ENCODE data around the gene DAPK1.
"Not testable (repeated sequence)": the region's sequence is repeated elsewhere in the genome, so short reads cannot be mapped to it uniquely, and the experiment has no call there.

The DAPK1 gene

DNA sequence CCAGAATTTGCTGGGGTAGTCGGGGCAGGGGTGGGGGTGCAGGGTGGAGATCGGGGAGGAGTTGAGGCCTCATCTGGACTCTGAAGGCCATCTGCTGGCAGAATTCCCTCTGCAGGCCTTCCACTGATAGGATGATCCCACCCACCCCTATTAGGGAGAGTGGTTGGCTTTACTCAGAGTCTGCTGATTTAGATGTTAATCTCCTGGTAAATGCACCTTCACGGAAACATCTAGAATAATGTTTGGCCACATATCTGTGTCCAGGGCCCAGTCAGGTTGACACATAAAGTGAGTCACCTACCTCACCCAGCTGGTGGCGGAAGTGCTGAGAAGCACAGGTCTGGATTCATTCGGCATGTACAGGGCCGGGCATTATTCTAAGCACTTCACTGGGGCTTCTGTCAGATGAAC, 50.0 kb downstream of the DAPK1 start:
- DNase-seq = no peak

DNA sequence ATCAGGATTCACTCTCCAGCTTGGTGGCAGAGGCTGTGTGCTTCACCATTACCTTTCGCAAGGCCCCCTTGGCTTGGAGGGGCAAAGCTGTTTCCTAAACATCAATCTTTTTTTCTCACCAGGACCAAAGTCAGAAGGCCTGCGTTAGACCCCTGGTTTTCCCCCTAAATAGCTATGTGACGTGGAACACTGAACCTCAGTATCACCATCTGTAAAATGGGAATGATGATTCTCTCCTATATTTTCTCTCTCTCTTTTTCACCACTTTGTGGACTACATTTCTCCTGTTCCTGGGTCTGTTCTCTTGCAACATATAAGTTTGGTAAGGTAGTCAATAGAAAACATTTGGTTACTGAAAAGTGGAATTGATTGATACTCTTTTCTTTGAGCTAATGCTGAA, 50.5 kb downstream of the DAPK1 start:
- no peak for DNase-seq

DNA sequence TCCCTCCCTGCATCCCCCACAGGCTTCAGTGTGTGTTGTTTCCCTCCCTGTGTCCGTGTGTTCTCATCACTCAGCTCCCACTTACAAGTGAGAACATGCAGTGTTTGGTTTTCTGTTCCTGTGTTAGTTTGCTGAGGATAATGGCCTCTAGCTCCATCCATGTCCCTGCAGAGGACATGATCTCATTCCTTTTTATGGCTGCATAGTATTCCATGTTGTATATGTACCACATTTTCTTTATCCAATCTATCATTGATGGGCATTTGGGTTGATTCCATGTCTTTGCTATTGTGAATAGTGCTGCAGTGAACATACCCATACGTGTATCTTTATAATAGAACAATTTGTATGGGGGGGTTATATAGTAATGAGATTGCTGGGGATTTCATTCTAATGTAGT, 51.4 kb downstream of the DAPK1 start:
- DNase-seq = not testable (repeated sequence)

DNA sequence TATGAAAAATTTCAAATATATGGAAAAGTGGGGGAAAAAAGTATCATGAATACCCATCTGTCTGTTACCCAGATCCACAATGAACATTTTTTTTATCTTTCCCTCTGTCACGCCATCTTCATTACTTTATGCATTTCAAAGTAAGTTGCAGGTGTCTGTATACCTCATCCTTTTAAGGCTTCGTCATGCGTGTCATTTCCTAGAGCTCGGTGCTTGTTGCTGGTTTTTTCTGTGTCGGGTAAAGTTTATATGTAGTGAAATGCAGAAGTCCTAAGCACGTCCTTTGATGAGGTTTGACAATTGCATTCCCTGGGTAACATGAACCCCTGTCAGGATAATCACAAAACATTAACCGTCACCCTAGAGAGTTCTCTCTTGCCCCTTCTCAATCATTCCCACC, 52.1 kb downstream of the DAPK1 start:
- no peak for DNase-seq

DNA sequence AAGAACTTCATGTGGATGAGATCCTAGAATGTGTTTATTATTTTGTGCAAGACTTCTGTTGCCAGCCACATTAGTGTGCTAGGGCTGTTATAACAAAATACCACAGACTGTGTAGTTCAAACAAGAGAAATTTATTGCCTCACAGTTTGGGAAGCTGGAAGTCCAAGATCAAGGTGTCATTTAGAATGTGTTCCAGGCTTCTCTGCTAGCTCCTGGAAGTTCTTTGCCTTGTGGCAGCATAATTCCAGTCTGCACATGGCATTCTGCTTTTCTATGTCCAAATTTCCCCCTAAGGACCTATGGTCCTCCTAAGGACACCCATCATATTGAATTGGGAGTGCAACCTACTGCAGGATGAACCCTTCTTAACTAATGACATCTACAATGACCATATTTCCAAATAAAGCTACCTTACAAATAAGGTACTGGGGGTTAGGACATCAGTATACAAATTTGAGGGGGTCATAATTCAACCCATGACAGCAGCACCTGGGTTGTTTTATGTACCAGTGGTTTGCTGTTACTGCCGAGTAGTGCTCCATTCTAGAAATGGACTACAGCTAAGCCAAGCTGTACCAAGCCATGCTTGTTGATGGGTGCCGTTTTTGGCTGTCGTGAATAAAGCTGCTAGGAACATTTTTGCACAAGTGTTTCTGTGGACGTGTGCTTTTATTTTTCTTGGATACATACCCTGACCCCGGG, 52.7 kb downstream of the DAPK1 start:
- DNase-seq = no peak

DNA sequence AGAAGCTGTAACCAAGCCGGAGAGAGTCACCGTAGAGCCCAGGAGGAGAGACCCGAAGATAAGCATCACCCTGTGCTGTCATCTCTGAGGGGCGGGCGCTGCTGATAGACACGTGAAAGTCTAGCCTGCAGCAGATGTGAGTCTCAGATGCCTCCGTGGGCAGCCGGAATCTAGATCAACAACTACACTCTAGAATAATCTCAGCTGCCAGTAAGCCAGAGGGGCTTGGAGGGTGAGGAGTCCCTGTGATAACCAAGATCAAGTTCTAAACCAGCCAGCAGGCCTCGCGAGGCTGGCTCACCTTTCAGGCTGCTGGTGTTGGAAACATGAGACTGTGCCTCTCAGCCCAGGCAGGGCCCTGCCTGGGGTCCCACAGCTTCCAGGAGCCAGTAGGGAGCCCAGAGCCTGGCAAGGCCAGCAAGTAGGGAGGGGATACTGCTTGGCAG, 54.1 kb downstream of the DAPK1 start:
- no peak for DNase-seq

DNA sequence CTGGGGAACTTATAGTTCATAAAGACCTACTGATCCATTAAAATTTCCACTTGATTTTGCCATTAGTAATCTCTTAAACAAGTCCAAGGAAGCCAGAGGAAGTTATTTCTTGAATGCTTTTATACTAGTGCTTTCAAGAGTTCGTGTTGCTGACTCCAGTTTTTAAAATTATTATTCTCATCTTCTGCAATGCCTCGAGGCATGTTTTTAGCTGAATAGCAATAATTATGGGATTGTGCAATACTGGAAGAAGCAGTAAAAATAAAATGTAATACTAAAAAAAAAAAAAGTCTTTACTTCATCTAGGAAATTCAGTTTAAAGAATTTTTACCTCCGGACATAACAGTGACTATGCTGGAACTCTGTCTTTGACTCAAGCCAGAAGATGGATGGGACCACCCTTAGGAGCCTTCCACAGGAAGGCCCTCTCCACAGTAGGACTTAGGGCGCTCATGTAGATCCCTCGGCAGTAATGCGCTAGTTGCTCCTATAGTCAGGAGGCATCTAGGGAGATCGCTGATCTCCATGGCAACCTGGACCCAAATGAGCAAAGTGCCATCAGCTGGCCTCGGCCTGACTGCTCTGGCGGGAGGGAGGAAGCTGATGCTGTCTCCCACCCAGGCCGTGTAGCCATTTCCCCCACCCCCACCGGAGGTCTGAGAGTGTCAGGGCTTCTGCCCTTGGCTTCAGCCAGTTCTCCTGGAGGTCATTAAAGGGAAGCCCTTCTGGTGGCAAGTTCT, 56.7 kb downstream of the DAPK1 start:
- no peak for DNase-seq

DNA sequence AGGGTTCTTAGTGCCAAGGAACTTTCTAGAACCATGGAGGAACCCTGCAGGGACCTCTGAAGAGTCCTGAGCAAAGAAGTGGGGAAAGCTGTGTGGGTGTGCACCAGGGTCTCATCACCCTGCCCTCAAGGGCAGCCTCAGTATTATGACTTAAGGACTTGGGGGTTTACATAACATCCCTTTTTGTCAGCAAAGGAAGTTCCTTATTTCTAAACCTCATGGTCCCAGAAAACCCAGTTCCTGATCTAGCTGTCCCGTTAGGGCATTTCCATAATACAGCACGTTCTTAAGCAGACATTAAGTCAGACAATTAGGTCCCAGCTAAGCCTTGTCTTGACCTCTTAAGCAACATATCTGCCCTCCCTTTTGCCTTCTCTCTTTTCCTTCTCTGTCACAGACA, 57.3 kb downstream of the DAPK1 start:
- DNase-seq = no peak

DNA sequence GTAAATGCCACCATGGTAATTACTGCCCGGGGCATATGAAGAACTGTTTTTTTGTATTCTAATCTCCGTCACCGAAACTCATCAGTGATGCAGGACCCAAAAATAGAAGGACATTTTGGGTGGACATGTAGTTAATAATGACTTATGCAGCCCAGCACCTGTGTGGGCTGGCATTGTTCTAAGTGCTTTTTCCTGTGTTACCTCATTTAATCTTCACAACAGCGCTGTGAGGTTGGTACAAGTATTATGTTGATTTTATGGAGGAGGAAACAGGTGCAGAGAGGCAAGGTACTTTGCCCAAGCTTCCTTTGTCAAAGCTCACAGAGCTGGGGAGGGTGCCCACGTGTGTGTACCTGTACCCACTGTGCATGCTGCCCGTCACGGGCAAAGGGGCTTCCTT, 58.4 kb downstream of the DAPK1 start:
- DNase-seq = peak; percentile 45

DNA sequence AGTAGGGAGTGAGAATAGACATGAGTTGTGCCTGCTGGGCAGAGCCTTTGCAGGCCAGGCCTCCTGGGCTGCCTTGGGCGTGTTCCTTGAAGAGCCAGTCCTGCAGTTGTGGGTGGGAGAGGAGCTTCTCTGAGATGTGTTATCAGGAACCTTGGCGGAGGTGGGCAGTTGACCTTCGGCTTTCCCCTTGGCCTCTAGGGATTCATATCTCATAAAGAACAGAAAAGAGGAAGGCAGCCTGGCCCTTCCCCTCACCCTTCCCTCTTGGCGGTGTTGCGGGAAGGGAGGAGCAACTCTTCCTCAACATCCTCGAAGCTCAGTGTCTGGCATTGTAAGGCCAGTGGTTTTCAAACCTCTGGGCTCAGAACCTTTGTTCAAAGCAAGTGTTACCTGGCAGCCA, 59.2 kb downstream of the DAPK1 start:
- DNase-seq = no peak

DNA sequence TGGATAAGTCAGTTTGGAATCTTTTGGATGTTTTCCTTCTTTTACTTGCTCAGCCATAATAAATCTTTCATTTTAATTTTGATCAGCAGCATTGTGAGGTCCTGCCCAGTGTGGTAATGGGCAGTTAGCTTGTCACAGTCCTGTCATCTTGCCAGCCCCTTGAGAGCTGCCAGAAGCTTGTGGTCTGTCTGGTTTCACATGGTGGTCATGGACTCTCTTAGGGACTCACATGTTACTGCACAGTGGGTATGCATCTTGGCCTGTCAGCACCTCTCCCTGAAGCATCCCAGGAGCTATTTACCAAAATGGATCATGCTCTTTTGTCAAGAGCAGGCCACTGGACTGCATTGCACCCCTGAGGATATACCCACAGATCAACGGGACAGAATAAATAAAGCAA, 60.3 kb downstream of the DAPK1 start:
- DNase-seq = peak; percentile 7

DNA sequence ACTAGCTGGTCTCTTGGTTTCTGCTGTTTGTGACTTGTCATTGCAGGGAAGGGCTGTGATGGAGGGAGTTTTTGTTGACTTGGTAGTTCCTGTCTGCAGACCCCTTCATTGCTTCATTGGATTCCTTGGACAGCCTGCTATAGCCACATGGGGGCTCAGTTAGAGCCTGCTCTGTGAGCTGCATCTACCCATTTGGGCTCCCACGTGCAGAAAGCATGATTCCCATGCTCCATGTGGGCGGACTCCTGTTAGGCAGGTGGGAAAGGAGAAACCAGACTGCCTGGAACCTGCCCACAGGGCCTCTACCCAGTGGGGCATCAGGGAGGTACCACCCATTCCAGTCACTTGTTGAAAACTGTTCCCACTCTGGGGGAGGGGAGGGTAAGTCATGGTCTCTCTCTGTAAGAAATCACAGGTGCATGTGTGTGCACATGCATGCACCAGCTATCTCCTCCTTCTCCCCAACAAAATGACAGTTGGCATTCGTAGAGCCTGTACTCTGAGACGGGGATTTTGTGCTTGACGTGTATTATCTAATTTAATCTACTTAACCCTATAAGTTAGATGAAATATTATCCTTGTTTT, 61.0 kb downstream of the DAPK1 start:
- DNase-seq = no peak

DNA sequence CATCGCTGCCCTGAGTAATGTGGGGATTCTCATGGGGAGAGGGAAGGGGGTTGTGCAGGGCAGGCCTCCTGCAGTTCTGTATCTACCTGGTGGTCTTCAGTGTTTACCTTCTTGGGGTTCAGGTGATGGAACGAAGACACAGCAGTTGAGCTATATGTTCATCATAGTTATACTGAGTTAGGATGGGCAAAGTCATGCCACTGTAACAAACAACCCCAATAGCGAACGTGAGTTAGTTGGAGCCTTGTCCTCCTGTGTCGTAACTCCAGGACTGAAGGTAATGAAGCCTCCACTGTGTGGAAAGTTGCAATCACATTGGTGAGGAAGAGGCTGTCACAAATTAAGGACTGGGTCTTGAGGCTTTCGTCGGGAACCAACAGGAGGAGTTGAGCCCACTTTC, 64.4 kb downstream of the DAPK1 start:
- DNase-seq = no peak

DNA sequence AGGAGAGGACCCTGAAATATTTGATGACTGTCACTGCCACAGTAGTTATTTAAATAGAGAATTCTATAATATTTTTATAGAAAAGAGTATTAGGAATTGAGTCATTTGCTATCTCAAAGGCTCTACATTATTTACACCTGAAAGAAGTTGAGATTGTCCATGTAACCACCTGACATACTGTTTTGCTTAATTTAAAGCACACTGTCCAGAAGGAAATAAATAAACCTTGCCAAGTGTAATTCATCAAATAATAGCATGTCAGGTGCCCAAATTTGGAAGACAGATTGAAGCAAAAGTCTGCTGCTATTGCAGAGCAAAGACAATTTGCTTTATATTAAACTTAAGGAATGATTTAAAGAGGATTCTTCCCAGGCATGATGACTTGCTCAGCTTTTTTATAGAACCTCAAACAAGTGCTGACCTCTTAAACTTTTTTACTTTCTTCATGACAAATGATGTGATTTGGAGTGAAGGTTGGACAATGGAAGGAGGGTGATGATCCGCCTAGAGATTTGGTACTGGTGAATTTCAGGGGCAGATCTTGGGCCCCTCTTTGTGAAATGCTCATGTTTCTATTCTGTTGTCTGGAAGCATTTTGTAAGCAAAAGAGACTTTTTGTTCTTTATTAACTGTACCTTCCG, 65.0 kb downstream of the DAPK1 start:
- no peak for DNase-seq

DNA sequence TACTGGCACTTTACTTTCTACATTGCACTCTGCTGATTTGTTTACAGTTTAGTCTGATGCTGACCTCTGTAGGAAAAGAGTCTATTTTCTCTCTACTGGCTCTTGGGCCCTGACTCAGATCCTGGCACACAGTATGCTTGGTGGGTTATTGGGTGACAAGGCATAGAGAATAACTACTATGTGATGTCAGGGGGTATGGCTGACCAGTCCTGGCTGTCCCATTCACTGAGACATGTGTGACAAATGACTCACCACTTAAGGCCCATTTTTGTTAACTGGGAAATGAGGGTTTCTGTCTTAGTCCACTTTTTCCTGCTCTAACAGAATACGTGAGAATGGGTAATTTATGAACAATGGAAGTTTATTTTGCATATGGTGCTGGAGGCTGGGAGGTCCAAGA, 66.4 kb downstream of the DAPK1 start:
- no peak for DNase-seq

DNA sequence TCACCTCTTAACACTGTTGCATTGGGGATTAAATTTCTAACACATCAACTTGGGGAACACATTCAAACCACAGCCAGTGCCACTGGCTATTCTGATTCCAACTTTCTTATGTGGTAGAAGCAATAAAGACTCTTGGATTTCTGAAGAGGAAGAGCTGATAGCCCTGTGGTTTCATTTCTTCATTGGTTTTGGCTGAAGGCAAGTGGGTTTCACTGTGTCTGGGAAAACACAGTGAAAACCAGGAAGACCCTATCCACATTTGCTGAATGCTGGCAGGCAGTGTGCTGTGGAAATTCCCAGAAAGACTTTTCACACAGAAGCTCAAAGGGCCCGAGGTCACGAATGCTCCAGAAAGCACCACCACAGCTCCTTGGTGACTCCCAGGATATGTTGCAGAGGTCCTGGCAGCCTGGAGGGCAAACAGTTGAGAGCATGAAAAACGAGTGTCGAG, 67.1 kb downstream of the DAPK1 start:
- no peak for DNase-seq

DNA sequence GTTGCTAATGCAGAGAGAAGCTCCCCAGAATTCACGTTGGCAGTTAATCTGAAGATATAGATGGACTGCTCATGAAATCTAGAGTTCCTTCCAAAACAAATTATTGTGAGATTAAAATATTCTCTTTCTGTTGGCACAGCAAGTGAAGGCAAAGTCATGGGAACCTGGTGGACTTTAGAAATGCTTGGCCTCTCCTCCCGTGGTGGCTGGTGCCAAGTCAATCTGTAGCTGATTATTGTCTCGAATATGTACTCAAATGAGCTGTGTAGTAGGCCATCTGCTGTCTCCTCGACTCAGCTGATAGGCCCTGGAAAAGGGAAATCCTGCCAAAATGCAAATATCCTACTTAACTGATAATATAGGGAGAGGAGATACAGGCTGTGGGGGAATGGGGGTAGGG, 69.3 kb downstream of the DAPK1 start:
- peak; percentile 77 for DNase-seq

DNA sequence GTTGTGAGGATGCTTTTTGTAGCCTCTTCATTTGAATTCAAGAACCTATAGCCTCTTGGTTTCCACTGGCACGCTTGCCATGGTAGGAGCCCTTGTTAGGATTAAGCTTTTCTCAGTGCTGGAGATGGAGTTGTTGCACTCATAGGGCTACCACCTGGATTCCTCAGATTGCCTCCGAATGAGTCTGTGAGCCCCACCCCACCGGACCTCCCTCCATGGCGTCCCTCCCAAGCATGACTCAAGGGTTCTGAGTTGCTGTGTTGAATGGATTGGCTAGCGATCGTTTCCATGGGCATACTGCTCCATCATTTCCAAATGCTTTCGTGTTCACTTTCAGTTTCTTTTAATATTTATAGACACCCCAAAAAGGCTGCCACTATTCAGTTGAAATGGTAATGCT, 69.9 kb downstream of the DAPK1 start:
- no peak for DNase-seq

DNA sequence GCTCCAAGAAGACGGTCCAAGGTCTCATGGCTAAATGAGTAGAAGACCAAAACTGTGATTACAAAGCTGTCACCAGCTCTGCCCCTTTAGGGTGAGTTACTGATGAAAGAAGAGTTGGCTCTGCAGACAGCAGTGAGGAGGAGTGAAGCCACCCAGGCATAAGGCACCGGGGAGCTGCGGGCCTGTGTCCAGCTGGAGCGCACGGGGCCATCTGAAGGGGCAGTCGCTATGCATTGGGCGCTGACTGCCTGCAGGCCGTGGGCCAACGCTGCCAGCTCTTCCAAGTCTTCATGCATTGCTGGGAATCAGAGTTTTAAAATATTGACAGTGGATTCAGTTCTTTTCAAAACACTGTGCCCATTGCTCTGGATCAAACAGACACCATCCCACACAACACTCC, 70.3 kb downstream of the DAPK1 start:
- DNase-seq = no peak

DNA sequence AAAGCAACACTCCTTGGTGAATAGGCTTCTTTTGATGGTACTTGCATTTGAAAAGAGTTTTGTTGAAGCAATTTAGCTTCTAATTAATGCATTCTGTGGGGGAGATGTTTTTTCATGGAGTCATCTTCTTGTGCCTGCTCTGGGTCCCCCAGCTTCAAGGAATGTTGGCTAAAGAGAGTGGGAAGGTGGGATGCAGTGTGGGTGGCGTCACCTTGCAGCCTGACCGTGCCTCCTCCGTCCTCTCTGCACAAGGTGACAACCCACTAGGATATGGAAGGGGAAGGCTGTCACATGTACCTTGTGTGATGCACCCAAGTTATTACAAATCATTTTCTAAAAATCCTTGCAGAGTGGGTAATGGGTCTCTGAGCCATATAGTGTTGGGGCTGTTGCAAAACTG, 70.7 kb downstream of the DAPK1 start:
- DNase-seq = no peak

DNA sequence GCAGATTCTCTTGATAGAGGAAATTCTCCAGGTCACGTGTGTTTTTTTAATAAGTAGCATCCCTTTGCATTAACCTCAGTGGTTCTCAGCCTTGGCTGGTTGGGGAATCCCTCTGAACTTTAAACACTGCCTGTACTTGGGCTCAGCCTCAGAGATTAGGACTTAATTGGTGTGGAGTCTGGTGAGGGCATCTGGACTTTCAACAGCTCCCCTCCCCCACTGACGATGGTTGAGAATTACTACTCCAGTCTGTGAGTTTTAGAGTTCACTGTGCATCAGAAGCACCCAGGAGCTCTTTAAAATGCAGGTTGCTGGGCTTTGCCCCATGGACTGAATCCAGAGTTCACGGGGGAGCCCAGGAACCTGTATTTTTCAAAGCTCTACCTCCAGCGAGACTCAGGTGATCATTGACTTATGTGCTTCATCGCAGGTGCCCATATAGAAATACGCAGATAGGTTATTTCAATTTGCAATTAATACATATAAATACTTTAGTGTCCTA, 71.4 kb downstream of the DAPK1 start:
- DNase-seq = no peak

DNA sequence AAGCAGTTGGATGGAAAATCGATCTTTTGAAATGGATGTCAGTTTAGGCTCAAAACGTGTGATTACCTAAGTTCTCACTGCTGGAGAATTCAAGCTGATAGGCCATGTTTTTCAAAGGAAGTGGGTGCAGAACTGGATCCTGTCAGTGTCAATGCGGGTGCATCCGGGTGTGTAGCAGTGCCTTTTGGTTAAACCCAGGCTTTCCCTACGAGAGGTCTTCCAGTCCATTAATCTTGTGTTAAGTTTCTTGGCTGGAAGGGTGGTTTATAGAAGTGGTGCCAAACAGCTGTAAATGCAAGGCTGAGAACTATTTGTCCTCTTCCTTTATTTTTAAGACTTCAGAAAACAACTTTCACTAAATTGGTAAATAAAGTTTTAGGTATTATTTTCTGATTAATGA, 71.9 kb downstream of the DAPK1 start:
- DNase-seq = peak; percentile 49

All from NCI-H1092 treated with DMSO at 0.1 percent for 48 hours (cell line).